GM12878 (cell line): Measurements from ENCODE around the gene TANC1.

Source experiments
- MYB ChIP-seq: fragments of 150-350 bp; IDR thresholded peaks from 2 replicates; pipeline ENCODE4 v1.6.1; 2014; ENCODE audit warnings: mild to moderate bottlenecking, low read depth, low read length, borderline replicate concordance
- POLR2A ChIP-seq: IDR thresholded peaks from 2 replicates; pipeline ENCODE4 v1.6.1; 2011; ENCODE audit warnings: low read depth, mild to moderate bottlenecking, low read length

DNA sequence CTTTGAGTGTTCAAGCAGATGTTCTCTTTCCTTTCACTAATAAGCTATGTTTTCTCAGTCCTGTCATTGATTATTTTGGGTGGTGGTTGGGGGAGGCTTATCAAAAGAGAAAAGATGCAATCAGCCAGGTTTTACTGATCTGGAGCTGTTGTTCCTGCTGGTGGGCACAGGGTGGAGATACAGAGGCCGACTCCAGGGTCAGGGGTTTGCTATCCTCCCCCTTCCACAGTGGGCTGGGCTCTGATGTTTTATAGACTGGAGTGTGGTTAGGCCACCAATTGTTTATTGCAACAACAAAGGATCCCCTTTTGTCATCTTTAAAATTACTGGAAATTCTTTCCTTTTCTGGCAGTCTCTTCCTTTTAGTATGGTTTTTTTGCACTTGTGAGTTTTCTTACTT is 120.5 kb downstream of the TANC1 start:
- TF ChIP-seq MYB (no peak), POLR2A (no peak)
